ENCODE results near the gene TSPAN18. TPM values are rescaled to one million over a fixed set of nuclear protein-coding genes. Genes with fewer than 3 reads are reported as not detected.

Gene TSPAN18
- total RNA-seq, 4 donors from 2014 or later, result 3.6 to 12.4 (median 8.2) TPM

DNA sequence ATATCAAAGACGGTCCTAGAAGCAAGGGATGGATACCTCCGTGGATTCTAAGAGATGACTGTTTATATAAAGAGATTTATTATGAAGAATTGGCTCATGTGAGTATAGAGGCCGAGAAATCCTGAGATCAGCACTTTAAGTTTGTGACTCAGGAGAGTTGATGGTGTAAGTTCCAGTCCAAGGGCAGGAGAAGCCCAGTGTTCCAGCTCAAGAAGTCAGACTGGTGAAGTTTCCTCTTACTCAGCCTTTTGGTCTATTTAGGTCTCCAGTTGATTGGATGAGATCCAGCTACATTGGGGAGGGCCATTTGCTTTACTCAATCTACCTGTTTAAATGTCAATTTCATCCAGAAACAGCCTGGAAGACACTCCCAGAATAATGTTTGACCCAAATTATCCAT is 45.1 kb downstream of the TSPAN18 start:
- DNase-seq, result no peak
- Histone ChIP-seq H3K9me3 (no peaks in the 10 kb centered on the region), H3K27me3 (no peaks in the 10 kb centered on the region), H3K4me1 (peaks cover 0 to 21% of the 10 kb centered on the region in 2 donors), H3K36me3 (no peaks in the 10 kb centered on the region), H3K4me3 (replicated peaks in 1 of 3) (no peak overlapping the region), H3K27ac (no peak overlapping the region)
- intact Hi-C loops (cut with DNase I), result no loop called here
- WGBS, 2 donors, result 88 to 90% methylated on average over 3 of the region's 3 CpGs
- TF ChIP-seq, protein P1, sequence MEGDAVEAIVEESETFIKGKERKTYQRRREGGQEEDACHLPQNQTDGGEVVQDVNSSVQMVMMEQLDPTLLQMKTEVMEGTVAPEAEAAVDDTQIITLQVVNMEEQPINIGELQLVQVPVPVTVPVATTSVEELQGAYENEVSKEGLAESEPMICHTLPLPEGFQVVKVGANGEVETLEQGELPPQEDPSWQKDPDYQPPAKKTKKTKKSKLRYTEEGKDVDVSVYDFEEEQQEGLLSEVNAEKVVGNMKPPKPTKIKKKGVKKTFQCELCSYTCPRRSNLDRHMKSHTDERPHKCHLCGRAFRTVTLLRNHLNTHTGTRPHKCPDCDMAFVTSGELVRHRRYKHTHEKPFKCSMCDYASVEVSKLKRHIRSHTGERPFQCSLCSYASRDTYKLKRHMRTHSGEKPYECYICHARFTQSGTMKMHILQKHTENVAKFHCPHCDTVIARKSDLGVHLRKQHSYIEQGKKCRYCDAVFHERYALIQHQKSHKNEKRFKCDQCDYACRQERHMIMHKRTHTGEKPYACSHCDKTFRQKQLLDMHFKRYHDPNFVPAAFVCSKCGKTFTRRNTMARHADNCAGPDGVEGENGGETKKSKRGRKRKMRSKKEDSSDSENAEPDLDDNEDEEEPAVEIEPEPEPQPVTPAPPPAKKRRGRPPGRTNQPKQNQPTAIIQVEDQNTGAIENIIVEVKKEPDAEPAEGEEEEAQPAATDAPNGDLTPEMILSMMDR (IDR thresholded peaks at IDR 0.05), result no peak
- TF ChIP-seq POLR2A (IDR thresholded peaks at IDR 0.05), result no peak

DNA sequence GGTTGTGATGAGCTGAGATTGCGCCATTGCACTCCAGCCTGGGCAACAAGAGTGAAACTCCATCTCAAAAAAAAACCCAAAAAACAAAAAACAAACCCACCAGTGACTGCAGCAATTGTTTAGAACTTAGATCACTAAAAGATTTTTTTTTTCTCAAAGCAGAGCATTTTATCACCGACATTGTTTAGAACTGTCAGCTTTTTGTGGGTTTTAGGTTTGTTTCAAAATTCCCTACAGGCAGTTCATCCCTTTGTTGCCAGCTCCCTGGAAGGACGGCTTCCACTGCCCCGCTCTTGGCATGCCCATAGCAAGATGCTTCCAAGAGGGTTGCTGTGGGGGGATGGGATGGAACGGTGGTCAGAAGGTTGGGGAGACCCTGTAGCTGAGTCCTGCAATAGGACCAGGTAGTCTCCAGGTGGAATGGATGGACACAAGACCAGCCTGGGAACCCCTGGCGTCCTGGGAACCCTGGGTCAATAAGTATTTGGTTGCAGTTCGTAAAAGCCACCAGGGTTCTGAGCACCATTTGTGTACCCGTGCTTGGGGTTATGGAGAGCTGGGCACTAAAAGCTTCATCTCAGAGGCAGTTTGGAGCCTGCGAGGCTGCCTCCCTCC is 46.7 kb downstream of the TSPAN18 start:
- Histone ChIP-seq H3K4me1 (peaks cover 0 to 27% of the 10 kb centered on the region in 2 donors), H3K9me3 (no peaks in the 10 kb centered on the region), H3K27ac (no peak overlapping the region), H3K4me3 (replicated peaks in 1 of 3) (no peak overlapping the region), H3K36me3 (no peaks in the 10 kb centered on the region), H3K27me3 (no peaks in the 10 kb centered on the region)
- no peak for TF ChIP-seq POLR2A (IDR thresholded peaks at IDR 0.05)
- TF ChIP-seq, protein P1 (IDR thresholded peaks at IDR 0.05), result no peak
- intact Hi-C loops (cut with DNase I), result no loop called here
- DNase-seq, result no peak
- WGBS, 2 donors, result 85 to 86% methylated on average over 9 of the region's 9 CpGs

GRCh38 chr11:44774108-44774507 is 47.3 kb downstream of the TSPAN18 start:
- intact Hi-C loops (cut with DNase I), result no loop called here
- peaks cover 0 to 27% of the 10 kb centered on the region in 2 donors for H3K4me1 ChIP-seq
- no peak for TF ChIP-seq POLR2A (IDR thresholded peaks at IDR 0.05)
- TF ChIP-seq, protein P1 (IDR thresholded peaks at IDR 0.05), result no peak
- no peaks in the 10 kb centered on the region for H3K36me3 ChIP-seq
- no peaks in the 10 kb centered on the region for H3K9me3 ChIP-seq
- no peaks in the 10 kb centered on the region for H3K27me3 ChIP-seq
- no peak overlapping the region for H3K4me3 ChIP-seq (replicated peaks in 1 of 3)
- no peak overlapping the region for H3K27ac ChIP-seq
- 41 to 42% methylated on average over 2 of the region's 2 CpGs for WGBS, 2 donors
- no peak for DNase-seq

GRCh38 chr11:44774731-44775130 is 48.0 kb downstream of the TSPAN18 start:
- no peak overlapping the region for H3K4me3 ChIP-seq (replicated peaks in 1 of 3)
- H3K27me3 ChIP-seq, result no peaks in the 10 kb centered on the region
- no peaks in the 10 kb centered on the region for H3K9me3 ChIP-seq
- H3K4me1 ChIP-seq, result peaks cover 0 to 27% of the 10 kb centered on the region in 2 donors
- WGBS, 2 donors, result 60 to 66% methylated on average over 4 of the region's 4 CpGs
- intact Hi-C loops (cut with DNase I), result no loop called here
- no peaks in the 10 kb centered on the region for H3K36me3 ChIP-seq
- TF ChIP-seq, protein P1 (IDR thresholded peaks at IDR 0.05), result no peak
- TF ChIP-seq POLR2A (IDR thresholded peaks at IDR 0.05), result no peak
- H3K27ac ChIP-seq, result no peak overlapping the region
- DNase-seq, result no peak

- TF ChIP-seq, protein P1 (IDR thresholded peaks at IDR 0.05), result peak in 3 of 6 experiments; percentile 15 to 52 (median 27)
- TF ChIP-seq POLR2A (IDR thresholded peaks at IDR 0.05), result no peak
- 57 to 59% methylated on average over 12 of the region's 12 CpGs for WGBS, 2 donors
- intact Hi-C loops (cut with DNase I), result no loop called here
- Histone ChIP-seq H3K4me3 (replicated peaks in 1 of 3) (no peak overlapping the region), H3K27ac (no peak overlapping the region), H3K9me3 (no peaks in the 10 kb centered on the region), H3K27me3 (no peaks in the 10 kb centered on the region), H3K36me3 (no peaks in the 10 kb centered on the region), H3K4me1 (peaks cover 0 to 25% of the 10 kb centered on the region in 2 donors)
- DNase-seq, result peak in 1 of 2 donors; percentile 13
These were observed 48.7 kb downstream of the TSPAN18 start for GRCh38 chr11:44775366-44775984.

Measured in thyroid gland (tissue), 4 donors.